GM15510 (cell line): ENCODE data around the gene DLGAP5.

ENCODE experiments used
- POLR2A ChIP-seq: IDR thresholded peaks from 3 replicates; pipeline ENCODE4 v1.6.1; 2011; ENCODE audit warnings: borderline replicate concordance; ENCODE audit not compliant: insufficient read length; ENCODE audit errors: extremely low read depth

DLGAP5 gene

GRCh38 chr14:55201219-55202101, 10.1 kb upstream of the DLGAP5 start:
- TF ChIP-seq POLR2A: no peak

- no peak for TF ChIP-seq POLR2A
These were observed 9.3 kb upstream of the DLGAP5 start for GRCh38 chr14:55200651-55201050.

- no peak for TF ChIP-seq POLR2A
These were observed 7.4 kb upstream of the DLGAP5 start for GRCh38 chr14:55198749-55199148.

- no peak for TF ChIP-seq POLR2A
These were observed 3.4 kb upstream of the DLGAP5 start for GRCh38 chr14:55194656-55195355.

DNA sequence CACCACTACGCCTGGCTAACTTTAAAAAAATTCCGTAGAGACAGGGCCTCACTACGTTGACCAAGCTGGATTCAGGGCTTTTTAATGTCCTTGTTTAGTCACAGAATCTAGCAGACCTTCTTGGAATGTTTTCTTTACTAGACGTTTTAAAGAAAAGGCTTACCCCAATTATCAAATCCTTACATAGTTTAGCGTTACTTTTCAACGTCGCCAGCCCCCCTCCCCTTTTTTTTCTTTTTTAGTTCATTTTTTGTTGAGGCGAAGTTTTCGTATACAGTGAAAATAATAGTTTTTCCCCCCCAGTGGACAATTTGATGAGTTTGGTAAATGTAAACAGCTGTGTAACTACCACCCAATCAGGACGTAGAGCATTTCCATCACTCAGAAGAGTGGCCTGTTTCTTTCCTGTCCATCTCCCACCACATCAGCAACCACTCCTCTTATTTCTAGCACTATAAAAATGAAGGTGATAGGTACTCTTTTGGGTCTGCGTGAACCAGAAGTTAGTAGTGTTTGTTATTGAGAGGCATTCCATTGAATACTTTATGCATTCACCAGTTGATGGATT, 753 bp upstream of the DLGAP5 start:
- TF ChIP-seq POLR2A: no peak

DNA sequence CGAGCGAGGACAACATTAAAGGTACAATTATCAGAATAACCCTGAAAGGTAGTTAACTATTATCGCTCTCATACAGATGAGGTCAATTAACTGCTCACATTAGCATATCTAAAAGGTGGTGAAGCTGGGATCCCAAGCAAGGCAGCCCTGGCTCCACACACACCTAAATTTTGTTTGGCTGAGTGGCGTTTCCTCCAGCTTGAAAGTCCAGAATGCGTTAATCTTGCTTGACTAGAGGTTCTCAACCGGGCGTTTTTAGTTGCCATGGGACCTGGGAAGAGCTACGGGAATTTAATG, 531 bp downstream of the DLGAP5 start:
- TF ChIP-seq POLR2A: no peak

GRCh38 chr14:55188686-55189295, 2.6 kb downstream of the DLGAP5 start:
- no peak for TF ChIP-seq POLR2A

GRCh38 chr14:55180434-55180833, 11.0 kb downstream of the DLGAP5 start:
- TF ChIP-seq POLR2A: no peak

- TF ChIP-seq POLR2A: no peak
These were observed 11.4 kb downstream of the DLGAP5 start for GRCh38 chr14:55180006-55180405.

DNA sequence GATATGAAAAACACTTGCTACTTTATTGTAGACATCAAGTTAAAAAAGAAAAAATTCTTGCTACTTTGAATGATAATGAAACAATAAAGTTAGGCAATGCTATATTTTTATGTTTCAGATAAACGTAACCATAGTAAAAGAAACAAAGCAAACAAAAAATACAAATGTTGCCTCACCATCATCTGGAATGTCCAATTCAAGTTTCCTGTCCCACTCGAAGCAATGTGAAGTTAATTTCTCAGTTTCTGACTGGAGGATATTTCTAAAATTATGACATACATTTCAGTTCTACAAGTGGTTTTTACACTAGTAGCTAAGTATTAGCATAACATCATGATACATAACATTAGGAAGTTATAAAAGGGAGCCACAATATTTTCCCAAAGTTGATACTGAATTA, 20.9 kb downstream of the DLGAP5 start:
- no peak for TF ChIP-seq POLR2A

GRCh38 chr14:55160989-55161388, 30.4 kb downstream of the DLGAP5 start:
- TF ChIP-seq POLR2A: no peak

DNA sequence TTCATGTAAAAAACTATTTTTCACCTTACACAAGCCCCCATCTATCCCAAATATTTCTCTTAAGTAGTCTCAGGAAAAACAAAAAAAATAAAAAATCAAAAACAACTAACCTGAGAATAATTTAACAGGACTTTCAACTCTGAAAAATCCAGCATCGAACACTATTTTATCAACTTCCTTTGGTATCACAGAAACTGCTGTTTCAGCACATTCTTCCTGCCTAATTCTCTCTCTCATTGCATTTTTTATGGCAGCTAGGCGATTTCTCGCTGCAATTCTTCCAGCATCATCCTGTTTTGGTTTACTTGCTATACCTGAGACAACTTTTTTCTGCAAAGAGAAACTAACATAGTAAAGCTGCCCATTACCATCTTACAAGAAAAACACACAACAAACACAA, 33.0 kb downstream of the DLGAP5 start:
- TF ChIP-seq POLR2A: no peak

DNA sequence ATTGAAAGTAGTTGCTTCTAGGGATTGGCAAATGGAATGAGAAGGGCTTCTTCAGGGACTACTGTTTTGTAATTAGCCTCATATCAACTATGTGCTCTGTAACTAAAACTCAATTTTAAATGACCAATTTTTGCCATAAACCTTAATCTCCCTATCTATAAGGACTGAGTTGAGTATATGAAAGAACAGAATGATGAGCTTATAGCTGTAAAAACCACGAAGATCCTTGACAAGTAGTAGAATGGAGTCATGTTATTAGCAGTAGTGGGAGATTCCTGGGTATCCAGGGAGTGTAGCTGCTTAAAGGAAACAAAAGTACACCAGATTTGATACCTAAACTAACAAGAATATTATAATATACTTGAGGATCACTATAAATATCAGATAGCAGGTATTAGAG, 34.3 kb downstream of the DLGAP5 start:
- TF ChIP-seq POLR2A: no peak

DNA sequence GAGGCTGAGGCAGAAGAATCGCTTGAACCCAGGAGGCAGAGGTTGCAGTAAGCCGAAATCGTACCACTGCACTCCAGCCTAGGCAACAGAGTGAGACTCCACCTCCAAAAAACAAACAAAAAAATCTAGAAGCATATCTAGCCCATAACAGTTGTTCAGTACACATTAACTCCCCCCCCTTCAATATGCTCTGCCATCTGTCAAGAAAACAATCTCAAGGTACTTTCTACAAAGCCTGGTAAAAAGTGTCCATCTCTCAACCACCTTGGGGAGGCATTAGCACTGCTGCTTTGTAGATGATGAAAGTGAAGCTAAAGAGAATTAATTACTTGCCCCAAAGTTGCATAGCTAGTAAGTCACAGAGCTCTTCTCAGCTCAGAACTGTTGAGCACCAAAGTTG, 37.4 kb downstream of the DLGAP5 start:
- TF ChIP-seq POLR2A: no peak

GRCh38 chr14:55152052-55152753, 39.2 kb downstream of the DLGAP5 start:
- TF ChIP-seq POLR2A: no peak
